HK-2 (cell line): ENCODE data around the gene C11orf54.
A peak's percentile ranks its signal among the peaks of the same experiment; 100 is the strongest.

Experiments used
- DNase-seq: peaks from one replicate; pipeline ENCODE4 v3.0.0-alpha.2; 2018; ENCODE audit not compliant: unreplicated experiment

Gene C11orf54

GRCh38 chr11:93741094-93741881 is at the start of gene C11orf54, which contains the start of gene TAF1D:
Gene C11orf54, plus strand, starts transcription at chr11:93741672. Its CDS starts 5,722 bp downstream, at chr11:93747394.
Gene TAF1D, minus strand, starts transcription at chr11:93741495. Its CDS starts 2,191 bp downstream, at chr11:93739304.
- DNase-seq, result peak; percentile 91

- no peak for DNase-seq
These were observed 47.4 kb upstream of the C11orf54 start for GRCh38 chr11:93694109-93694508.

DNA sequence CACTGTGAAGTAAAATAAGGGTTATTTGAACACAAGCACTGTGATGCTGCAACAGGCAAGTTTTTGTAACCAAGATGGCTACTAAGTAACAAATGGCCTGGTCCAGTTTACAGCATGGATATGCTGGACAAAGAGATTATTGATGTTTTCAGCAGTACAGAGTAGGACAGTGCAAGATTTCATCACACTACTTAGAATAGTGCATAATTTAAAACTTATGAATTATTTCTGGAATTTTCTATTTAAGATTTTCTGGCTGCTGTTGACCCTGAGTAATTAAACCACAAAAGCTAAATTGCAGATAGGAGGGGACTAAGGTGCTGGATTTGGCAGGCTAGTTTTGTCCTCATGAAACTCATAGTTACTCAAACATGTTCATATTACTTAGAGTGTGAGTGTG is 46.9 kb upstream of the C11orf54 start:
- no peak for DNase-seq

DNA sequence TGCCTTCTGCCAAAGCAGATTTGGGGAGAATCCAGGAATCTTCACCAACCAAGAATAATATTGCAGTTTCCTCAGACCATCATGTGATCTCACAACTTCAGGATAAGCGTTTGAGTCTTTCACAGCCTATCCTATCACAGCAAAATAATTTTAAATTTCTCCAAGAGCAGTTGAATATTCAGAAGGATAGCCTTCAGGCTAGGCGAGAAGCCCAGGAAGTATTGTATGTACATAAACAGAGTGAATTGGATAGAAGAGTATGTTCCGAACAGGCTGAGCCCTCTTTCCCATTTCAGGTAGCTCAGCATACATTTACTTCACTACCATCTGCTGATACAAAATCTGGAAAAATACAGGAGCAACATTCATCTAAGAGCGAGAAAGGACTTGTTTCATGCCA is 43.9 kb upstream of the C11orf54 start:
- no peak for DNase-seq

- DNase-seq, result no peak
These were observed 40.6 kb upstream of the C11orf54 start for GRCh38 chr11:93700830-93701229.

DNA sequence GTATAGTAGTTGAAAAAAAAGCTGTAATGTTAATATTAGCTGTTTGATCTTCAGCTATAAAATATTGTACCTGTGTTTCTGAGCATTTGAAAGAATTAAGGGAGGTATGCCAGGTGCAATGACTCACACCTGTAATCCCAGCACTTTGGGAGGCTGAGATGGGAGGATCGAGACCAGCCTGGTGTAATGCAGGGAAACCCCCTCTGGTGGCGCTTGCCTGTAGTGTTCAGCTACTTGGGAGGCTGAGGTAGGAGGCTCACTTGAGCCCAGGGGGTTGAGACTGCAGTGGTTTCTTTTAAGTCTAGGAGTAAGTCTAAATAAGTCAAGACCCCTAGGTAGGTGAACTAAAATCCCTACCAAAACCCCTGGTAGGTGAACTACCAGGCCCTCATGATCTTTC is 37.2 kb upstream of the C11orf54 start:
- DNase-seq, result no peak

GRCh38 chr11:93710239-93710638 is 31.2 kb upstream of the C11orf54 start:
- DNase-seq, result no peak

DNA sequence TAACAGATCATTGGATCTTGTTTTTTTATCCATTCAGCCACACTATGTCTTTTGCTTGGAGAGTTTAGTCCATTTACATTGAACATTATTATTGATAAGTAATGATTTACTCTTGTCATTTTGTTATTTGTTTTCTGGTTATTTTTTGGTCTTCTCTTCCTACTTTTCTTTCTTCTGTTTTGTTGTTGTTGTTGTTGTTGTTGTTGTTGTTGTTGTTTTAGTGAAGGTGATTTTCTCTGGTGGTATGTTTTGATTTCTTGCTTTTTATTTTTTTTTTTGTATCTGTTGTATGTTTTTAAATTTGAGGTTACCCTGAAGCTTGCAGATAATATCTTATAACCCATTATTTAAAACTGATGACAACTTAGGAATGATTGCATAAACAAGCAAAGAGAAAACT is 28.8 kb upstream of the C11orf54 start:
- no peak for DNase-seq

DNA sequence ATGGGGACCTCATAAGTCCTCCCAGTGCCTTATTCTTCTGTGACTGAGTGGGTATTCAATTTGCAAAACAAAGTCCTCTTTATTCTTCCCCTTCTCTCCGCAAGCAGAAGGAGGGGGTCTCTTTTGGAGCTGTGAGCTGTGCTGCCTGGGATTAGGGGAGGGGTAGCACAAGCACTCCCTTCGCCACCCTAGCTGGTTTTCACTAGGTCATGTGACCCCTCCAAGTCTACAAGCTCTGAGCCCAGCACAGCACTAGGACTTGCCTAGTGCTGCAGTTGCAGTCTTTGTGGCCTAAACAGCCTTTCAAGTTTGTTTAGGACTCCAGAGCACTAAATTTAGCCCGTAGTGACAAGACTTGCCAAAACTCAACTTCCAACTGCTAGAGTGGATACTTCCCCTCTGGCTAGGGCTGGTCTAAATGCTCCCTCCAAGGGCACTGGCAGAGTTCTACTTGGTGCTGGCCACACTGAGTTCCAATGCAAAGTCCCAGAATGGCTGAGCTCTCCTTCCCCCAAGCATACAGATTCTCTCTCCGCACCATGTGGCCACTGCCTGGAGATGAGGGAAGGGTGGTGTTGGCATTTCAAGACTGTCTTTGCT is 25.6 kb upstream of the C11orf54 start:
- DNase-seq, result no peak

- no peak for DNase-seq
These were observed 24.0 kb upstream of the C11orf54 start for GRCh38 chr11:93717501-93717900.

- DNase-seq, result no peak
These were observed 23.4 kb upstream of the C11orf54 start for GRCh38 chr11:93718057-93718563.

GRCh38 chr11:93719310-93719709 is 22.2 kb upstream of the C11orf54 start:
- no peak for DNase-seq

DNA sequence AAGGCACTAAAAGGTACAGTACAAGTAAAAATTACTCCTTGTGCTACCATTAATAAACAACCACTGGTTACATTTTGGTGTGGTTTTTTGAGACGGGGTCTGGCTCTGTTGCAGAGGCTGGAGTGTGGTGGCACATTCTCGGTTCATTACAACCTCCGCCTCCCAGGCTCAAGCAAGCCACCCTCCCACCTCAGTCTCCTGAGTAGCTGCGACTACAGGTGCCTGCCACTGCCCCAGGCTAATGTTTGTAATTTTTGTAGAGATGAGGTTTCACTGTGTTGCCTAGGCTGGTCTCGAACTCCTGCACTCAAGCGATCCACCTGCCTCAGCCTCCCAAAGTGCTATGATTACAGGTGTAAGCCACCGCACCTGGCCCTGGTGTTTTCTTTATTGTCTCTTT is 20.9 kb upstream of the C11orf54 start:
- no peak for DNase-seq

DNA sequence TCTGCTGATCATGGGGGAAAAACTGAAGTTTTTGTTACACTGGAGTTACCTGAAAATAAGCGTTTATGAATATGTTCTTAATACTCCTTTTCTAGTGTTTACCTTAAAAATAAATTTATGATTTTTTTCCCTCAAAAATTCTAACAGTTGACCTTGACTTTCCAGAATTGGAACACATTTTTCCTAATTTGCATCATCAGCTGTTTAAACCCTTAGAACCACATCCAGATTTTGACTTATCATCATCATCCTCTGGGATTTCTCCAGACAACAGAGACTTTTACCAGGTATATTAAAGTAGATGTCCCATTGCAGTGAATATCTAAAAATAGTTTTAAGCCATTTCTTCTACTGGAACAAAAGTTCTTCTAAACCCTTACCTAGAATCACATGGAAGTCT is 17.4 kb upstream of the C11orf54 start:
- DNase-seq, result no peak

GRCh38 chr11:93727985-93728791 is 13.3 kb upstream of the C11orf54 start:
- no peak for DNase-seq

- no peak for DNase-seq
These were observed 12.7 kb upstream of the C11orf54 start for GRCh38 chr11:93728792-93729128.

DNA sequence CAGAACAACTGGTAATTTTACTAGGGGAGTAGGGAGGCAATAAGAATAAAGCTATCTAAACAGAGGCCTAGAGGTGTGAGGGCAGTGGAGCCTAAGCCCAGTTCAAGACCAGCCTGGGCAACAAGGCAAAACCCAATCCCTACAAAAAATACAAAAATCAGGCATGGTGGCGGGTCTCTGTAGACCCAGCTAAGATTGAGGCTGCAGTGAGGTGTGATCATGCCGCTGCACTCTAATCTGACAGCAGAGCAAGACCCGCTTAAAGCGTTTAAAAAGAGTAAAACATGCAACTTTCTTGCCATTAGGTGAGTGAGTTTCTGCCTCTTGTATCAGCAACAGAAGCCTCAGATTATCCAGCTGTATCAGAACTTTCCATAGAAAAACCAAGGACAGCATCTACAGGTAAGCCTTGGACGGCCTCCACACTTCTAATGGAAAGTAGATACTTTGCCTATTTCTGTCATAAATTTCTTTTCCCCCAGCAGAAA is 12.3 kb upstream of the C11orf54 start:
- no peak for DNase-seq

DNA sequence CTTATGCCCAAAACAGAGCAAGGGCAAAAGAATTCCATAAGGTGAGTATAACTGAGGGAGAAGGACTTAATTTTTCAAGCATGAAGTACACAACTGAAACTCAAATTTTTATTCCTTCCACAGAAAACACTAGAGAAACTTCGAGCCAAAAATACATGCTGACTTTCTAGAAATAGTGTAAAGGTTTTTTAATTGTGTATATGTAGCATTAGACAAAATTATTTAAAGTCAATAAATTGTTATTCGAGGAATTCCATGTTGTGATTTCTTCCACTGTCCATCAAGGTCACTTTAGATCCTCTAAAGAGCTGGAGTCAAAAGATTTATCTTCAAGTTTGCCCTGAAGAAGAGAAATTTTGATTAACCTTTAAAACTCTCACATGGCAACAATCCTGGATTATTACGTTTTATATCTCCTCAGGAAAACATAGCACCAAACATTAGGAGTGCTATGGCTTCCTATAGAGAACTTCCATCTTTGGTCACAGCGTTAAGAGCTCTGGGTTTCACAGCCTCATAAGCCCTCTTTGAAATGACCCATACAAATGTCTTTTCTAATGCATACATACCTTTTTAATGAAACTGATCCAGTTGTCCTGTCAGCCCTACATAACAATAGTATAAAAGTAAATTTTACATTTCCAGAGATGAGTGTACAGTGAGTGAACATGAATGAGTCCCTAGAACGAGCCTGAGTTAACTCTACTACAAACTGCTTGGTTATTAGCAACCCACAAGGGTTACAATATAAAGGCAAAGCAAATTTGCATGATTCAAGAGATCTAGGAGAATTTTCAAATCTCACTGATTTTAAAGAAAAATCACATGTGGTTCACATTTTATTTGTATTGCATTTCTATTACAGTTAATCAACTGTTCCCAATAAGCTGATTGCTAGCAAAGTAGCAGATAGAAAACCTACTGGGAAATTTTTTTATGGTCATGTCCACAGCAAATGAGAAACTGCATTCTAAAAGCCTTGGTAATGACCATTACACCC is 11.1 kb upstream of the C11orf54 start:
- no peak for DNase-seq

GRCh38 chr11:93732237-93732892 is 9.1 kb upstream of the C11orf54 start:
- DNase-seq, result no peak

- no peak for DNase-seq
These were observed 8.0 kb upstream of the C11orf54 start for GRCh38 chr11:93733474-93733873.
